GM21576 (cell line): Measurements from ENCODE around the gene AATF.
"Not testable (repeated sequence)": the region's sequence is repeated elsewhere in the genome, so short reads cannot be mapped to it uniquely, and the experiment has no call there.

Source experiments
- ATAC-seq: cut with Tn5 transposase; IDR thresholded peaks from one replicate; pipeline ENCODE4 v1.9.1; 2021; ENCODE audit warnings: mild to moderate bottlenecking, moderate library complexity; ENCODE audit not compliant: unreplicated experiment

Gene AATF

GRCh38 chr17:37068266-37068665, 119.5 kb downstream of the AATF start:
- ATAC-seq = no peak

- no peak for ATAC-seq
Measured at GRCh38 chr17:37069087-37069486, 120.3 kb downstream of the AATF start.

- not testable (repeated sequence) for ATAC-seq
Measured at GRCh38 chr17:37073464-37073863, 124.7 kb downstream of the AATF start.

- no peak for ATAC-seq
Measured at GRCh38 chr17:37079065-37079708, 130.4 kb downstream of the AATF start.

GRCh38 chr17:37079735-37080134, 131.0 kb downstream of the AATF start:
- ATAC-seq = no peak

GRCh38 chr17:37081287-37081686, 132.5 kb downstream of the AATF start:
- ATAC-seq = no peak

- ATAC-seq = no peak
Measured at GRCh38 chr17:37082311-37082860, 133.6 kb downstream of the AATF start.

GRCh38 chr17:37082985-37083384, 134.2 kb downstream of the AATF start:
- no peak for ATAC-seq

- ATAC-seq = no peak
Measured at GRCh38 chr17:37083456-37083855, 134.7 kb downstream of the AATF start.

- no peak for ATAC-seq
Measured at GRCh38 chr17:37084372-37084771, 135.6 kb downstream of the AATF start.

- ATAC-seq = no peak
Measured at GRCh38 chr17:37086334-37086733, 137.6 kb downstream of the AATF start.

- no peak for ATAC-seq
Measured at GRCh38 chr17:37086948-37087347, 138.2 kb downstream of the AATF start.

- no peak for ATAC-seq
Measured at GRCh38 chr17:37087683-37088082, 138.9 kb downstream of the AATF start.

GRCh38 chr17:37088459-37088858, 139.7 kb downstream of the AATF start:
- no peak for ATAC-seq

- no peak for ATAC-seq
Measured at GRCh38 chr17:37088913-37089312, 140.2 kb downstream of the AATF start.

- ATAC-seq = no peak
Measured at GRCh38 chr17:37089956-37090355, 141.2 kb downstream of the AATF start.

GRCh38 chr17:37090941-37091340, 142.2 kb downstream of the AATF start:
- ATAC-seq = no peak

GRCh38 chr17:37092071-37092470, 143.3 kb downstream of the AATF start:
- ATAC-seq = no peak

GRCh38 chr17:37092701-37093100, 143.9 kb downstream of the AATF start:
- ATAC-seq = no peak

GRCh38 chr17:37094391-37094790, 145.6 kb downstream of the AATF start:
- no peak for ATAC-seq

- no peak for ATAC-seq
Measured at GRCh38 chr17:37096071-37096470, 147.3 kb downstream of the AATF start.

- ATAC-seq = no peak
Measured at GRCh38 chr17:37097154-37097553, 148.4 kb downstream of the AATF start.

- no peak for ATAC-seq
Measured at GRCh38 chr17:37098152-37098551, 149.4 kb downstream of the AATF start.
